ENCODE measurements around the gene ZBTB17. TPM values are rescaled to one million over a fixed set of nuclear protein-coding genes. Genes with fewer than 3 reads are reported as not detected.

Gene ZBTB17
- polyA plus RNA-seq, 2 of the 4 experiments (the other 2 are of a cell fraction): 13.8 to 16.5 TPM

- Histone ChIP-seq H3K27ac (no peak overlapping the region), H3K4me2 (no peak overlapping the region), H3K9me3 (peaks cover 8% of the 10 kb centered on the region; the same call in 1 of the 3 replicates), H3K4me1 (peaks cover 7% of the 10 kb centered on the region; the same call in 1 of the 3 replicates), H3K4me3 (no peak overlapping the region)
- FAIRE-seq: no peak
- TF ChIP-seq GATA3 (IDR thresholded peaks at IDR 0.05; ENCODE audit: borderline replicate concordance): no peak
- TF ChIP-seq TP53 (CRISPR knock-in tag; IDR thresholded peaks at IDR 0.05): no peak
- TF ChIP-seq BHLHE40 (IDR thresholded peaks at IDR 0.05; ENCODE audit: low read depth, low read length): no peak
- TF ChIP-seq FOSL2 (IDR thresholded peaks at IDR 0.05): no peak
- TF ChIP-seq FOSL2 (CRISPR knock-in tag; IDR thresholded peaks at IDR 0.05): no peak
- TF ChIP-seq RNF2 (IDR thresholded peaks at IDR 0.05; ENCODE audit: borderline replicate concordance, low read depth): no peak
- TF ChIP-seq PBX3 (IDR thresholded peaks at IDR 0.05): no peak
- TF ChIP-seq KDM1A (IDR thresholded peaks at IDR 0.05; ENCODE audit: low read depth): no peak
- TF ChIP-seq ATOH8 (CRISPR knock-in tag; IDR thresholded peaks at IDR 0.05; ENCODE audit: low read depth): no peak
- TF ChIP-seq SMC3 (IDR thresholded peaks at IDR 0.05): no peak
- no peak for TF ChIP-seq CBX8 (IDR thresholded peaks at IDR 0.05)
- POLR2A ChIA-PET: no interaction called here
- 96% methylated on average over 13 of the region's 13 CpGs for WGBS (ENCODE audit: missing lambda C conversion rate)
- DNase-seq (ENCODE audit: low read depth in 1 of 2, low spot score in 1 of 2): no peak
- no peak for ATAC-seq
- CTCF ChIA-PET: interaction anchor here (2.0 kb wide), 1 partner anchor 25 kb away, joined by 6 read pairs; no protein-coding TSS in a partner anchor
Observed at GRCh38 chr1:15969321-15969880, 6.5 kb downstream of the ZBTB17 start.

- TF ChIP-seq EHF (CRISPR knock-in tag; IDR thresholded peaks at IDR 0.05): no peak
- TF ChIP-seq CBX8 (IDR thresholded peaks at IDR 0.05): no peak
- TF ChIP-seq KDM1A (IDR thresholded peaks at IDR 0.05; ENCODE audit: low read depth): no peak
- TF ChIP-seq ELK1 (IDR thresholded peaks at IDR 0.05; ENCODE audit: low read depth, low read length): no peak
- TF ChIP-seq HEYL (CRISPR knock-in tag; IDR thresholded peaks at IDR 0.05): no peak
- TF ChIP-seq EHMT2 (IDR thresholded peaks at IDR 0.05; ENCODE audit: low read depth): no peak
- TF ChIP-seq HOXB5 (CRISPR knock-in tag; IDR thresholded peaks at IDR 0.05): no peak
- TF ChIP-seq BHLHE40 (IDR thresholded peaks at IDR 0.05; ENCODE audit: low read depth, low read length): no peak
- TF ChIP-seq MAFK (IDR thresholded peaks at IDR 0.05; ENCODE audit: partially characterized antibody): no peak
- no peak for TF ChIP-seq ZFP36 (IDR thresholded peaks at IDR 0.05; ENCODE audit: borderline replicate concordance, partially characterized antibody)
- TF ChIP-seq MYC (IDR thresholded peaks at IDR 0.05; ENCODE audit: borderline replicate concordance, low read length): no peak
- no peak for TF ChIP-seq ZC3H11A (IDR thresholded peaks at IDR 0.05)
- TF ChIP-seq RARB (CRISPR knock-in tag; IDR thresholded peaks at IDR 0.05): no peak
- ChIA-PET POLR2A (no interaction called here), CTCF (interaction anchor here (1.2 to 2.0 kb wide), 2 partner anchors 12 to 26 kb away, joined by 3 to 6 read pairs; no protein-coding TSS in a partner anchor)
- DNase-seq (ENCODE audit: low read depth in 1 of 2, low spot score in 1 of 2): no peak
- Histone ChIP-seq H3K4me3 (no peak overlapping the region), H3K4me2 (no peak overlapping the region), H3K9me3 (peaks cover 8% of the 10 kb centered on the region; the same call in 1 of the 3 replicates), H3K4me1 (peaks cover 7% of the 10 kb centered on the region; the same call in 1 of the 3 replicates), H3K27ac (no peak overlapping the region)
- ATAC-seq: no peak
- no peak for FAIRE-seq
- WGBS (ENCODE audit: missing lambda C conversion rate): 92% methylated on average over 5 of the region's 5 CpGs
Observed at GRCh38 chr1:15968172-15968571, 7.7 kb downstream of the ZBTB17 start.

GRCh38 chr1:15966956-15967344 lies 9.0 kb downstream of the ZBTB17 start:
- CTCF ChIA-PET: interaction anchor here (1.2 kb wide), 1 partner anchor 10 kb away, joined by 3 read pairs; no protein-coding TSS in a partner anchor
- Histone ChIP-seq H3K27ac (no peak overlapping the region), H3K4me2 (no peak overlapping the region), H3K4me3 (no peak overlapping the region), H3K9me3 (peaks cover 8% of the 10 kb centered on the region; the same call in 1 of the 3 replicates), H3K4me1 (peaks cover 7% of the 10 kb centered on the region; the same call in 1 of the 3 replicates)
- no peak for DNase-seq (ENCODE audit: low read depth in 1 of 2, low spot score in 1 of 2)
- no peak for FAIRE-seq
- POLR2A ChIA-PET: no interaction called here
- 94% methylated on average over 6 of the region's 6 CpGs for WGBS (ENCODE audit: missing lambda C conversion rate)
- ATAC-seq: no peak
- TF ChIP-seq POLR2A (IDR thresholded peaks at IDR 0.05; ENCODE audit: low read length) (no peak), NR3C1 (IDR thresholded peaks at IDR 0.05) (no peak), CEBPB (IDR thresholded peaks at IDR 0.05) (no peak), RCOR1 (IDR thresholded peaks at IDR 0.05; ENCODE audit: low read depth, low read length) (no peak), HMGXB4 (CRISPR knock-in tag; IDR thresholded peaks at IDR 0.05; ENCODE audit: borderline replicate concordance) (no peak), MYC (IDR thresholded peaks at IDR 0.05; ENCODE audit: borderline replicate concordance, low read length) (no peak), REST (IDR thresholded peaks at IDR 0.05) (no peak), EHF (CRISPR knock-in tag; IDR thresholded peaks at IDR 0.05) (no peak)
